SIG-M5 treated with dmso at 0.1 percent for 504 hours (cell line): ENCODE data around the gene HSPA5.
A peak's percentile ranks its signal among the peaks of the same experiment; 100 is the strongest.
"Not testable (repeated sequence)": the region's sequence is repeated elsewhere in the genome, so short reads cannot be mapped to it uniquely, and the experiment has no call there.

Source experiments
- DNase-seq: peaks from one replicate; lab custom pipeline; 2025; ENCODE audit not compliant: unreplicated experiment; lab: John Stamatoyannopoulos, UW

Gene HSPA5

DNA sequence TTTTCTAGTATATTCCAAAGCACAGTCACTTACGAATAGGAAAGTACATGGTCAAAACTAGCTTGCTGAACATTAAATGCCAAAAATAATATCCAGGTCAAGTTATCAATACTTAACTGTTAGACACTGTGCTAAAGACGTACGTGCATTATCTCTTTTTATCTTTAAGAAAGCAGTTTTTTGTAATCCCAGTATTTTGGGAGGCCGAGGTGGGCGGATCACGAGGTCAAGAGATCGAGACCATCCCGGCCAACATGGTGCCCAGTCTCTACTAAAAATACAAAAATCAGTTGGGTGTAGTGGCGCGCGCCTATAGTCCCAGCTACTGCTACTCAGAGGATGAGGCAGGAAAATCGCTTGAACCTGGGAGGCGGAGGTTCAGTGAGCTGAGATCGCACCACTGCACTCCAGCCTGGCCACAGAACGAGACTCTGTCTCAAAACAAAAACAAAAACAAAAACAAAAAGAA, 2.7 kb upstream of the HSPA5 start:
- DNase-seq: no peak

DNA sequence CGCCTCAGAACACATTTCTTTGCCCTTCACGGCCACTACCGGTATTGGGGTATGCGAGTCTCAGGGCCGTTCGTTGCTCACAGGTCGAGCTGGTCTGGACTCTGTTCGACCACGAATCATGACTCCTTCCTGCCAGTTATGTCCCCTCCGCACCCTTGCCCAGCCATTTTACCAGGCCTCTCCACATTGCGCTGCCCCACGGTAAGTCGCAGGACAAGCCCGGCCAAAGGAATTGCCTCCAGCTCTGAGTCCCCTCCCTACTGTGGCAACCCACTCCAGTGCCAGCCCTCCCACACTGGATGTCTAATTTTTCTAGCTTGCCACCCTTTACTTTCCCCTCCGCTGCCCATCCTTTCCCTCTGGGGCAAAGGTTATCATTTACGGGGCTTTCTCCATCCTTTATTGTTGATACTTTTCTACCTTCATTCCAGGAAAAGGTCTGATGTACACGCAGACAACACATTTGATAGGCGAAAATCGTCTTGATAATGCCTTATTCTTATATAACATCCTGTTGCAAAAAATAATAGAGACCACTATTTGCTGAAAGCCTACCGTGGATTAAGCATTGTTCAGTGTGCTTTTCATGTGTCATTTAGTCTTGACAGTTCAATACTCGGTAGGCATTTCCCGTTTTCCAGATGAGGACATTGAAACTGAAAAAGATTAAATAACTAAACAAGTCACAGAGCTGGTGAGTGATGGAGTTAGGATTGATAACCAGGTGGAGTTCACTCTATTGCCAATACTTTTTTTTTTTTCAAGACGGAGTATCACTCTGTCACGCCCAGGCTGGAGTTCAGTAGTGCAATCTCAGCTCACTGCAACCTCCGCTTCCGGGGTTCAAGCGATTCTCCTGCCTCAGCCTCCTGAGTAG, 958 bp upstream of the HSPA5 start:
- peak; percentile 34 for DNase-seq

DNA sequence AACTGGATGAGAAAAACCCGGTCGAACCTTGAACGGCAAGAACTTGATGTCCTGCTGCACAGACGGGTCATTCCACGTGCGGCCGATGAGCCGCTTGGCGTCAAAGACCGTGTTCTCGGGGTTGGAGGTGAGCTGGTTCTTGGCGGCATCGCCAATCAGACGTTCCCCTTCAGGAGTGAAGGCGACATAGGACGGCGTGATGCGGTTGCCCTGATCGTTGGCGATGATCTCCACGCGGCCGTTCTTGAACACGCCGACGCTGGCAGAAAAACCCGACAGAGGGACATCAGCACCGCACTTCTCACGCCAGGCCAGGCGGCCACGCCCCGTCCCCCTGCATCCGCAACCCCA, 519 bp downstream of the HSPA5 start:
- DNase-seq: no peak

DNA sequence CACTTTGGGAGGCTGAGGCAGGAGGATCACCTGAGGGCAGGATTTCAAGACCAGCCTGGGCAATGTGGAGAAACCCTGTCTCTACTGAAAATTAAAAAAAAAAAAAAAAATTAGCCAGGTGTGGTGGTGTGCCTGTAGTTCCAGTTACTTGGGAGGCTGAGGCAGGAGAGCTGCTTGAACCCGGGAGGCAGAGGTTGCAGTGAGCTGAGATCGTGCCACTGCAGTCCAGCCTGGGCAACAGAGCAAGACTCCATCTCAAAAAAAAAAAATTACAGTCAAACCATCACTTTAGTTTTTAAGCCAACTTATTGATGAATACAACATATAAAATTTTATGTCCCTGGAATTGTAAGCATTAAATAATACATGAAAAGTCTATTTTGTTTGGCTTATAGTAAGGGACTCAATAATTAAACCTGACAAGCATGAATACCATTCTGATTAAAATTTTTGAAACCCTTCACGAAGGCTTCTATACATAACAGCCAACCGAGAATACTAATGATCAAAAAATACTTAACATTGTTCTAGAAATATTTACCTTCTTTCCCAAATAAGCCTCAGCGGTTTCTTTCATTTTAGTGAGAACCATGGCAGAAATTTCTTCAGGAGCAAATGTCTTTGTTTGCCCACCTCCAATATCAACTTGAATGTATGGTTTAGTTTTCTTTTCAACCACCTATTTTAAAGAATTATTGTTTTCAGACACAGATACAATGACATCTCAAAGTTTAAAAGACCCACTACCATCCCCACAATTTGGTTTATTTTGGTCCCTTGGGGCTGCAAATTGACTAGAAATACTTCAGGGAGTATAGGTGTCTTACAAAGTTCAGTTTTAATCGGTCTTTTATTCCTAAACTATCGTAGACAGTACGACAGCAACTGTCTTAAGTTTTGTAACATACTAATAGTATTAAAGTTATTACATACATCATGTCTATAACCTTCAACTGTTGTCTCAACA, 1.2 kb downstream of the HSPA5 start:
- no peak for DNase-seq

DNA sequence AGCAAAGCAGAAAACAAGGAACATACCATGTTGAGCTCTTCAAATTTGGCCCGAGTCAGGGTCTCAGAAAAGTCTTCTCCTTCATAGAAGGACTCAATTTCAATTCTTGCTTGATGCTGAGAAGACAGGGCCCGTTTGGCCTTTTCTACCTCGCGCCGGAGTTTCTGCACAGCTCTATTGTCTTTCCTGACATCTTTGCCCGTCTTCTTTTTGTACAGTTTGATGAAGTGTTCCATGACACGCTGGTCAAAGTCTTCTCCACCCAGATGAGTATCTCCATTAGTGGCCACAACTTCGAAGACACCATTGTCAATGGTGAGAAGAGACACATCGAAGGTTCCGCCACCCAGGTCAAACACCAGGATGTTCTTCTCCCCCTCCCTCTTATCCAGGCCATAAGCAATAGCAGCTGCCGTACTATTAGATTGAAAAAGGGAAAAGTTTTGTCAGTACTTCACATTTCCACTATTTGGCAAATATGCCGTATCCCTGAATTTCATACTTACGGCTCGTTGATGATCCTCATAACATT, 2.2 kb downstream of the HSPA5 start:
- DNase-seq: no peak

DNA sequence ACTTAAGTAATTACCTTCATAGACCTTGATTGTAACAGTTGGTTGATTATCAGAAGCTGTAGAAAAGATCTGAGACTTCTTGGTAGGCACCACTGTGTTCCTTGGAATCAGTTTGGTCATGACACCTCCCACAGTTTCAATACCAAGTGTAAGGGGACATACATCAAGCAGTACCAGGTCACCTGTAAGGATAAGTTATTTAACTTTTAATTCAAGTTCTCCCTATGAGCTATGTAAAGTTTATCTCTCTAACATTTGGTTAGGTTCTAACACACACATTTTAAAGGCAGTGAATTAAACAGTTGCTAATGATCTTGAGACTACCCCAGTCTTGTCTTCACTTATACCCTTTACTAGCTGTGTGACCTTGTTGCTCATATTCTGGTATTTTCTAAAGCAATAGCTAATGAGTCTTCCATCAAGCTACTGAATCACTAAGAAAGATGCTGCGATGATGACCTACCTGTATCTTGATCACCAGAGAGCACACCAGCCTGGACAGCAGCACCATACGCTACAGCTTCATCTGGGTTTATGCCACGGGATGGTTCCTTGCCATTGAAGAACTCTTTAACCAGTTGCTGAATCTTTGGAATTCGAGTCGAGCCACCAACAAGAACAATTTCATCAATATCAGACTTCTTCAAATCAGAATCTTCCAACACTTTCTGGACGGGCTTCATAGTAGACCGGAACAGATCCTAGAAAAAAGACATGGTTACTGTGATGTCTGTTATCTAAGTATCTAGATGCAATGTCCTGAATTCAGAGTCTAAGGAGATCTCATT, 2.8 kb downstream of the HSPA5 start:
- no peak for DNase-seq

DNA sequence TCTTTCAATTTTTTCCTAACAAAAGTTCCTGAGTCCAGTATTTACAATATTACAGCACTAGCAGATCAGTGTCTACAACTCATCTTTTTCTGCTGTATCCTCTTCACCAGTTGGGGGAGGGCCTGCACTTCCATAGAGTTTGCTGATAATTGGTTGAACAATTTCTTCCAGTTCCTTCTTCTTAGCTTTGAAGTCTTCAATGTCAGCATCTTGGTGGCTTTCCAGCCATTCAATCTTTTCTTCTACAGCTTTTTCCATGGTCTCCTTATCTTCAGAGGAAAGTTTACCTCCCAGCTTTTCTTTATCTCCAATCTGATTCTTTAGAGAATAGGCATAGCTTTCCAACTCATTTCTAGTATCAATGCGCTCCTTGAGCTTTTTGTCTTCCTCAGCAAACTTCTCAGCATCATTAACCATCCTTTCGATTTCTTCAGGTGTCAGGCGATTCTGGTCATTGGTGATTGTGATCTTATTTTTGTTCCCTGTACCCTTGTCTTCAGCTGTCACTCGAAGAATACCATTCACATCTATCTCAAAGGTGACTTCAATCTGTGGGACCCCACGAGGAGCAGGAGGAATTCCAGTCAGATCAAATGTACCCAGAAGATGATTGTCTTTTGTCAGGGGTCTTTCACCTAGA, 4.5 kb downstream of the HSPA5 start:
- DNase-seq: not testable (repeated sequence)

DNA sequence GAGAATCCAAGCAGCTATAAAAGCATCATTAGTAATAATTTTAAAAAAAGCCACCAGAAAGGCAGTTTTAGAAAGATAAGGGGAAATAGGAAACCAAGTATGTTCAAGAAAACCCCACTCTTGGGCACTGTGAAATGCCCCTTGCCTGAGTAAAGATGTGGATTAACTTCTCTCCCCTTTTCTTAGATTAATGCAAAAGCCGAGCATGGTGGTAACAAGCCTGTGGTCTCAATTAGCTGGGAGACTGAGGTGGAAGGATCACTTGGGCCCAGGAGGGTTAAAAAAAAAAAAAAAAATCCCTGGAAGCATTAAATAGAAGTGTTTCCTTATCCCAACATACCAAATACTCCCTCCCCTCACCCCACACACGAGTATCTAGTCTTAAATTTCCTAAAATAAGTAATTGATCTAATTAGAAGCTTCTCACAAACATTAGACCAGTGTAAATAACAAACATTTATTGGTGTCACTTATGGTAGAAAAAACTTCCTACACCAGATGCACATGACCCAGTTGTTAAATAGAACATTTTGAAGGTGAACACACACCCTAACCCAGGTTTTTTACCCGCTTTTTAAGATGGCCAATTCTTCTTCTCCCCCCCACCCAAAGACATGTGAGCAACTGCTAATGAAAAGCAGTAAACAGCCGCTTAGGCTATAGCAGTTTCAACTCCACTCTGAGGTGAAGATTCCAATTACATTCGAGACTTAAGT, 5.2 kb downstream of the HSPA5 start:
- DNase-seq: no peak

DNA sequence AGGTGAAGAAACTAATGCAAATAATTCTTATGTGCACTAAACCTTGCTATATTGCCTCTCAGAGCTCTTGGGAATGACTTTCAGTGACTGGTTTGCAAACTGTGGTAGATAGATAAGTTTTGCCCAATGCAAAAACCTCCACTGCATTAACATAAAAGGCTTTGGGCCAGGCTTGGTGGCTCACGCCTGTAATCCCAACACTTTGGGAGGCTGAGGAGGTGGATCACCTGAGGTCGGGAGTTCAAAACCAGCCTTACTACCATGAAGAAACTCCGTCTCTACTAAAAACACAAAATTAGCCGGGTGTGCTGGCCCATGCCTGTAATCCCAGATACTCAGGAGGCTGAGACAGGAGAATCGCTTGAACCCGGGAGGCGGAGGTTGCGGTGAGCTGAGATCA, 7.0 kb downstream of the HSPA5 start:
- DNase-seq: not testable (repeated sequence)

DNA sequence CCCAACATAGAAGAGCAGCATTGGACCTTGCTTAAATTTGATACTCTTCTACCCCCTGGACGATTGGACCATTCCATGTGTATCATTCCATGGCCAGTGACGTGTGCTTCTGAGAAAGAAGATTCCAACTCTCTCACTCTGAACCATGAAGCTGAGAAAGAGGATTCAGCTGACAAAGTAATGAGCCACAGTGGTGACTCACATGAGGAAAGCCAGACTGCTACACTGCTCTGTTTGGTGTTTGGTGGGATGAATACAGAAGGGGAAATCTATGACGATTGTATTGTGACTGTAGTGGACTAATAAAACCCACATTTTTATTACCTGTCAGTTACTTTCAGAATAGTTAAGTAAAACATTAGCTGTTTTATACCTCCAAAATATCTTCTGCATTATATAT, 7.5 kb downstream of the HSPA5 start:
- peak; percentile 15 for DNase-seq

DNA sequence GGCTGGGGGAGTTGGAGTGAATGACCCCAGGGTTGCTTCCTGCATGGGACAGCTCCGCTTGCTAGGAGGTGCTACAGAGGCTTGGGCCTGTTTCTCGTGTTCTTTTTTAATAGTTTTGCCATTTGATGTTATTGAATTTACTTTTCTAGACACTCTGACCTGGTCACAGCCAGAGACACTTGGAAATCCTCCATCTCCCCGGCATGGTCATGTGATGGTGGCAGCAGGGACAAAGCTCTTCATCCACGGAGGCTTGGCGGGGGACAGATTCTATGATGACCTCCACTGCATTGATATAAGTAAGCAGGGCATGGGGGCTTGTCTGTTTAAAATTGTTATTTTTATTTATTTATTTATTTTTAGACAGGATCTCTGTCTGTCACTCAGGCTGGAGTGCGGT, 13.4 kb downstream of the HSPA5 start:
- no peak for DNase-seq

DNA sequence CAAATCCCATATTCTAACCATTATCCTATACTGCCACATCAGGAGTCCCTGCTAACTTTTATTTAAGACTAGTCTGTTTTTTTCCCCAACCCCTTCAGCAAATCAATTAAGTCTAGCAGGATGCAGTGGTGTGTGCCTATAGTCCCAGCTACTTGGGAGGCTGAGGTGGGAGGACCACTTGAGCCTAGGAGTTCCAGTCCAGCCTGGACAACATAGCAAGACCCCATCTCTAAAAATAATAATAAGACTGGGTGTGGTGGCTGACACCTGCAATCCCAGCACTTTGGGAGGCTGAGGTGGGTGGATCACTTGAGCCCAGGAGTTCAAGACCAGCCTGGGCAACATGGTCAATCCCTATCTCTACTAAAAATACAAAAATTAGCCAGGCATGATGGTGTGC, 16.3 kb downstream of the HSPA5 start:
- DNase-seq: not testable (repeated sequence)

DNA sequence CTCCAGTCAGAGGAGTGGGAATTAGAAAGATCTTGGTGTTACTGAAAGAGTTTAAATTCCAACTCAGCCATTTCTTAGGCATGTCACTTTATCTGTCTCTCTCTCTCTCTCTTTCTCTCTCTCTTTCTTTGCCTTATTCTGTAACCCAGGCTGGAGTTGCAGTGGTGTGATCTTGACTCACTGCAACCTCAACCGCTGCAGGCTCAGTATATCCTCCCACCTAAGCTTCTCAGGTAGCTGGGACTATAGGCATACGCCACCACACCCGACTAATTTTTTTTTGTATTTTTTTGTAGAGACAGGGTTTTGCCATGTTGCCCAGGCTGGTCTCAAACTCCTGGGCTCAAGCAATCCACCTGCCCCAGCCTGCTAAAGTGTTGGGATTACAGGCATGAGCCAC, 22.5 kb downstream of the HSPA5 start:
- DNase-seq: no peak

DNA sequence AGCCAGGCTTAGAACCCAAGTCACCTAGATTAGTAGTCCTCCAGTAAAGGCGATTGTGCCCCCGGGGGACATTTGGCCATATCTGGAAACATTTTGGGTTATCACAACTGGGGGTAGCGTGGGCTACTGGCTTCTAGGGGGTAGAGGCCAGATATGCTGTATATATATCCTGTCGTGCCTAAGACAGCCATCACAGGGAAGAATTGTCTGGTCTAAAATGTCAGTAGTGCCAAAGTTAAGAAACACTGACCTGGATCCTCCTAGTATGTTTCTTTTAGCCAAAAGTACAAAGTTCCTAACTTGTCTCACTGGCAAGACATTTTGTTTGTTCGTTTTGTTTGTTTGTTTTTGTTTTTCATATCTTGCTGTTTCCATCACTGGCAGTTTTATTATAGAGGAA, 27.0 kb downstream of the HSPA5 start:
- DNase-seq: no peak

DNA sequence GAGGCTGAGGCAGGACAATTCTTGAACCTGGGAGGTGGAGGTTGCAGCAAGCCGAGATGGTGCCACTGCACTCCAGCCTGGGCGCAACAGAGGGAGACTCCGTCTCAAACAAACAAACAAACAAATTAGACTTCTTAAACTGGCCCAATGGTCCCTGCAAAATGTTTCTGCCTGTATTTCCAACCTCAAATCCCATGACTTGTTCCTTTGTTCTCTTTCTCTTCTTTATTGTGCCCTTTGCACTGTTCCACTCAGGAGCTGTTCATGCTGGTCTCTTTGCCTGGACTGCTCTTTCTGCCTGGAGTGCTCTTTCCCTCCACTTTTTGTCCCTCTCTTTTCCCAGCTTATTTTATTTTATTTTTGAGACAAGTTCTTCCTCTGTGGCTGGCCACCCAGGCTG, 36.7 kb downstream of the HSPA5 start:
- no peak for DNase-seq

DNA sequence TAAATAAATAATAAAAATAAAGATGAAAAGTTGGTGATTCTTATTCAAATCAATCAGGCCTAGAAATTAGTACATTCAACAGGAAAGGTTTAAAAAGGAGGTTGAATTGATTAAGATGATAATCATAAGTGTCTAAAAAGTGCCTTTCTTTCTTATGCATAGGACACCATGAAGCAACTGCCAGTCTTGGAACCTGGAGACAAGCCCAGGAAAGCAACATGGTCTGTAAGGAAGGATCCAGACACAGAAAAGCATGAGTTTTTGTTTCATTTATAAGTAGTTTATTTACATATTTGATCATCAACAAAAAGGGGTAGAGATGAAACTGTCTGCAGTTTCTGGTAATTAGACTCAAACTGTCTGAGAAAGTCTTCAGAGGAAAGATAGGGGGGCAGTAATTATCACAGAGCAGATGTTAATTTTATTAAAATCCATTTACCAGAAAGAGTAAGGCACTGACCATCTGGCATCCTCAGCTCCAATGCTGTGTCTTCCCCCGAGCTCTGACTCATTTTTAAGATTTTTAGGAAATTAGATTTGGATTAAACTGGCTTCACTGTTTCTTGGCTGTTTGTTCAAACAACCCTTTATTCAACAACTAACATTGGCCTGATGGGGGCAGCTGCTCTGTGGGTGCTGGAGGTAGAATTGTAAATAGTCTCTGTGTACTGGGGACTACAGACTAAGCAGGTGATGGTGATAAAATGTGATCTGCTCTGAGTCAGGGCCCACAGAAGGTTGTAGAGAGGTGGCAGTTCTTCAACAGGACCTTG, 38.1 kb downstream of the HSPA5 start:
- no peak for DNase-seq

DNA sequence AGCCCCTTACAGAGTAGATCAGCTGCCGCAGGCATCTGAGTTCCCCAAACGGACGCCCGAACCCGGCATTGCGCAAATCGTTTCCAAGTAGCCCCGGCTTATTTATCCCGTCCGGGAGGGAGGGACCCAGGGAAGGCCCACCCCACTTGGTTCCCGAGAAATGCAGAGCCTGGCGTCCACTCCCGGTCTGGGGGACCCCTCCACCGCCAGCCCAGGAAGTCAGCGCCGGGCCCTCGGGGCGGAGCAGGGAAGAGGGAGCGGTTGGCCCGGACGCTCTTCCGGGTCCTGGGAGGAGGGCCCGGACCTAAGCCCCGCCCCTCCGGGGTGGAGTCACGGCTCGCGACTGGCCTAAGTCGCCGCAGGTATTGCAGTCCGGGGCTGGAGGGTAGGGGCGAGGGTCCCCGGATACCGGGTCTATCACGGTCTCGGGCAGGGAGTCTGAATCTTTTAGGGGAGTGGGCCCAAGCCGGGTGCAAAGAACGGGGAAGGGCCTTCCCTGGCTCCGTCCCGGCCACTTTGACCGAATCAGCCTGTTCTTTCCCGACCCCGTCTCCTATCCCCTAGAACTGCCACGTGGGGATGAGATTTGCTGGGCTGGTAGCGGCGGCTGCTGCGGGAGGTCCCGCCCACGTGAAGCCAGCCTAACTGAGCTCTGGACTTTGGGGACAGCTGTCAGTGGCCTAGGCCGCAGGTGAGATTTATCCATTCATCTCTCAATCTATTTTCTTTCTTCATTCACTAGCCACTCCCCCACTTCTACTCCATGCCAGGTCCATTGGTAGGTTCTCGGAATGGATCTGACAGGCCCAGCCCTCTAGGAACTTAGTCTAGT, 40.7 kb downstream of the HSPA5 start, which contains the start of gene RABEPK:
RABEPK (plus strand) TSS at position 327 of the 832 bp plus-strand sequence. CDS start 2,472 bp downstream, outside the sequence.
- DNase-seq: peak; percentile 96

DNA sequence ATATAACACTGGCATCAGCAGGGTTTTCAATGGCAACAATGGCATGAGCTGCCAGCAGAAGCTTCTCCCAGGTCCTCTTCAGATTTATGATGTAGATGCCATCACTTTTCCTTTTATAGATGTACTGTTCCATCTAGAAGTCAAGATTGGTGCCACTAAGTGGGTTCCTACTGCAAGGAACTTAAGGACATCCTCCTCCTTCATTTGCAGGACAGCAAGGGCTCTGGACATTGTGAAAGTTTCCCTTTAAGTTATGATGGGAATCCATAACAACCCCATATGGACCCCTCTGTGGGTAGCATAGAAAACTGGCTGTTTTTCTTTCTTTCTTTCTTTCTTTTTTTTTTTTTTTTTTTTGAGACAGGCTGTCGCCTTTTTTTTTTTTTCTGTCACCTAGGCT, 45.6 kb downstream of the HSPA5 start:
- not testable (repeated sequence) for DNase-seq
